Neuronal stem cell (in vitro differentiated cells): ENCODE data around the gene PXDN.
"Not testable (repeated sequence)": the region's sequence is repeated elsewhere in the genome, so short reads cannot be mapped to it uniquely, and the experiment has no call there.

ENCODE experiments used
- DNase-seq: peaks from one replicate; pipeline ENCODE4 v3.0.0-alpha.2; 2013; ENCODE audit warnings: low spot score
- H2AFZ ChIP-seq: one replicate; pipeline ENCODE4 v1.6.1; 2013; ENCODE audit warnings: mild to moderate bottlenecking, low read length, inconsistent platforms
- H2AK5ac ChIP-seq: 2 replicates; pipeline ENCODE4 v1.6.1; 2013; ENCODE audit warnings: low read depth, mild to moderate bottlenecking, inconsistent platforms, low read length, moderate library complexity, mixed read lengths
- H2BK120ac ChIP-seq: 2 replicates; pipeline ENCODE4 v1.6.1; 2013; ENCODE audit warnings: low read depth, mild to moderate bottlenecking, inconsistent platforms, low read length, moderate library complexity, mixed read lengths
- H2BK12ac ChIP-seq: one replicate; pipeline ENCODE4 v1.6.1; 2013; ENCODE audit warnings: low read length, inconsistent platforms
- H2BK15ac ChIP-seq: 2 replicates; pipeline ENCODE4 v1.6.1; 2013; ENCODE audit warnings: mild to moderate bottlenecking, low read length, inconsistent platforms, mixed read lengths
- H2BK5ac ChIP-seq: one replicate; pipeline ENCODE4 v1.6.1; 2013; ENCODE audit warnings: inconsistent platforms, mild to moderate bottlenecking, low read length, moderate library complexity
- H3K14ac ChIP-seq: one replicate; pipeline ENCODE4 v1.6.1; 2013; ENCODE audit warnings: low read length, inconsistent platforms
- H3K18ac ChIP-seq: 2 replicates; pipeline ENCODE4 v1.6.1; 2013; ENCODE audit warnings: low read length, inconsistent platforms
- H3K23ac ChIP-seq: 2 replicates; pipeline ENCODE4 v1.6.1; 2013; ENCODE audit warnings: low read depth, mild to moderate bottlenecking, mixed read lengths, low read length, inconsistent platforms; ENCODE audit not compliant: poor library complexity
- H3K27ac ChIP-seq: replicated peaks from 3 replicates; pipeline ENCODE4 v1.5.1; 2013; ENCODE audit warnings: low read length, inconsistent platforms
- H3K27me3 ChIP-seq, 3 experiments: 2 replicates each; pipeline ENCODE4 v1.6.1; 2013; ENCODE audit warnings: low read length in 3 of 3, mild to moderate bottlenecking in 2 of 3, inconsistent platforms in 1 of 3, low read depth in 1 of 3, mixed read lengths in 1 of 3, moderate library complexity in 1 of 3; ENCODE audit not compliant: control insufficient read depth in 3 of 3, insufficient read depth in 3 of 3
- H3K36me3 ChIP-seq, 2 donors: replicated peaks in 1 of 2; 2 replicates each; pipeline ENCODE4 v1.6.1; 2013; ENCODE audit warnings: low read length in 2 of 2; ENCODE audit not compliant: control insufficient read depth in 2 of 2, insufficient read depth in 2 of 2
- H3K4ac ChIP-seq: 2 replicates; pipeline ENCODE4 v1.6.1; 2013; ENCODE audit warnings: inconsistent platforms, mild to moderate bottlenecking, low read length, moderate library complexity
- H3K4me1 ChIP-seq, 2 donors: 1 replicate in 1 of 2; 2 replicates in 1 of 2; pipeline ENCODE4 v1.6.1; 2013; ENCODE audit warnings: low read length in 2 of 2, low read depth in 1 of 2; ENCODE audit not compliant: control insufficient read depth in 2 of 2, insufficient read depth in 1 of 2
- H3K4me2 ChIP-seq: one replicate; pipeline ENCODE4 v1.6.1; 2013; ENCODE audit warnings: mild to moderate bottlenecking, low read length, inconsistent platforms; ENCODE audit not compliant: insufficient read depth, poor library complexity, severe bottlenecking
- H3K4me3 ChIP-seq, 2 donors: 2 replicates each; pipeline ENCODE4 v1.5.1; 2013; ENCODE audit warnings: low read length in 2 of 2, mild to moderate bottlenecking in 2 of 2, inconsistent platforms in 1 of 2, moderate library complexity in 1 of 2
- H3K79me1 ChIP-seq: one replicate; pipeline ENCODE4 v1.6.1; 2013; ENCODE audit warnings: low read depth, mild to moderate bottlenecking, inconsistent platforms, low read length, moderate library complexity
- H3K9ac ChIP-seq: one replicate; pipeline ENCODE4 v1.6.1; 2013; ENCODE audit warnings: mild to moderate bottlenecking, low read depth, low read length, inconsistent platforms; ENCODE audit not compliant: poor library complexity
- H3K9me3 ChIP-seq, 2 donors: replicated peaks in 1 of 2; 2 replicates each; pipeline versions ENCODE3 to v1.6.1; 2013; ENCODE audit warnings: low read length in 2 of 2, mild to moderate bottlenecking in 2 of 2, inconsistent platforms in 1 of 2, low read depth in 1 of 2, mixed read lengths in 1 of 2, moderate library complexity in 1 of 2; ENCODE audit not compliant: control insufficient read depth in 2 of 2, insufficient read depth in 1 of 2
- H4K8ac ChIP-seq: one replicate; pipeline ENCODE4 v1.6.1; 2013; ENCODE audit warnings: low read depth, mild to moderate bottlenecking, inconsistent platforms, low read length, moderate library complexity
- H4K91ac ChIP-seq: one replicate; pipeline ENCODE4 v1.6.1; 2013; ENCODE audit warnings: low read length, low read depth, mild to moderate bottlenecking, inconsistent platforms; ENCODE audit not compliant: poor library complexity
- WGBS, 2 donors: extraction: QIAGEN DNeasy Blood & Tissue Kit; methylation state at CpG; one replicate each; pipeline ENCODE4 v1.1.7; 2013; ENCODE audit warnings: missing lambda C conversion rate in 2 of 2, mixed read lengths in 1 of 2; ENCODE audit not compliant: insufficient read length in 2 of 2, insufficient replicate concordance in 1 of 2; ENCODE audit errors: extremely low coverage in 2 of 2; 5-methylcytosine and 5-hydroxymethylcytosine counted together

PXDN gene

DNA sequence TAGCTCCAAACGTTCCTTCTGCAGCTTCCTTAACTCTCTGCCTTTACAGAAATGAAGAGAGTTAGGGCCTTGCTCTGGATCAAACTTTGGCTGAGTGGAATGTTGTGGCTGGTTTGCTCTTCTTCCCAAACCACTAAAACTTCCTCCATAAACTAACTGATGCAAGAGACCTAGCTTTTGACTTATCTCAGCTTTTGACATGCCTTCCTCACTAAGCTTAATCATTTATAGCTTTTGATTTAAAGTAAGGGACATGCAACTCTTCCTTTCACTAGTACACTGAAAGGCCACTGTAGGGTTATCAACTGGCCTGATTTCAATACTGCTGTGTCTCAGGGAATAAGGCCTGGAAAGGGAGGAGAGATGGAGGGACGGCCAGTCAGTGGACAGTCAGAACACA lies 8.3 kb downstream of the PXDN start:
- WGBS, 2 donors = no CpG with 5 or more reads among the region's 2 CpGs
- H4K8ac ChIP-seq = no peak overlapping the region
- no peak overlapping the region for H3K18ac ChIP-seq
- no peak overlapping the region for H3K9ac ChIP-seq
- H3K14ac ChIP-seq = no peak overlapping the region
- H3K27me3 ChIP-seq = no peaks in the 10 kb centered on the region
- no peak overlapping the region for H2AK5ac ChIP-seq
- no peak overlapping the region for H3K4me3 ChIP-seq
- H4K91ac ChIP-seq = no peak overlapping the region
- no peak overlapping the region for H3K4me2 ChIP-seq
- peaks cover 0 to 2% of the 10 kb centered on the region in 2 donors for H3K36me3 ChIP-seq
- no peak for DNase-seq
- H3K27ac ChIP-seq = no peak overlapping the region
- no peak overlapping the region for H3K23ac ChIP-seq
- peaks cover 5 to 18% of the 10 kb centered on the region in 2 donors for H3K4me1 ChIP-seq
- no peak overlapping the region for H2AFZ ChIP-seq
- peaks cover 5 to 10% of the 10 kb centered on the region in 2 donors for H3K9me3 ChIP-seq
- peaks cover 20% of the 10 kb centered on the region for H3K79me1 ChIP-seq
- H2BK15ac ChIP-seq = no peak overlapping the region
- H2BK12ac ChIP-seq = no peak overlapping the region
- H2BK120ac ChIP-seq = no peak overlapping the region
- no peak overlapping the region for H2BK5ac ChIP-seq
- H3K4ac ChIP-seq = no peak overlapping the region

DNA sequence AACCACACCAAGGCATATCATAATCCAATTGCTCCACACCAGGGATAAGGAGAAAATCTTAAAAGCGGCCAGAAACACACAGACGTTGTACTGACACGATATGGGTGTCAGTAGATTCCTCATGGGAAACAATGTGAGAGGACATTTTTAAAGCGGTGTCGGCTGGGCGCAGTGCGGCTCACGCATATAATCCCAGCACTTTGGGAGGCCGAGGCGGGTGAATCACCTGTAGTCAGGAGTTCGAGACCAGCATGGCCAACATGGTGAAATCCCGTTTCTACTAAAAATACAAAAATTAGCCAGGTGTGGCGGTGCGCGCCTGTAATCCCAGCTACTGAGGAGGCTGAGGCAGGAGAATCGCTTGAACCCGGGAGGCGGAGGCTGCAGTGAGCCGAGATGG lies 11.0 kb downstream of the PXDN start:
- not testable (repeated sequence) for DNase-seq, H4K8ac ChIP-seq, H3K4me2 ChIP-seq, H3K36me3 ChIP-seq, H2BK15ac ChIP-seq, H3K27ac ChIP-seq, H3K18ac ChIP-seq, H2BK5ac ChIP-seq, H3K79me1 ChIP-seq, H3K9ac ChIP-seq, H3K9me3 ChIP-seq, H3K14ac ChIP-seq, H2BK120ac ChIP-seq, H3K27me3 ChIP-seq, H2AFZ ChIP-seq, H2AK5ac ChIP-seq, H3K4me3 ChIP-seq, H3K23ac ChIP-seq, H2BK12ac ChIP-seq, H4K91ac ChIP-seq, H3K4ac ChIP-seq
- no CpG with 5 or more reads among the region's 19 CpGs for WGBS, 2 donors
- peaks cover 13 to 33% of the 10 kb centered on the region in 2 donors for H3K4me1 ChIP-seq

DNA sequence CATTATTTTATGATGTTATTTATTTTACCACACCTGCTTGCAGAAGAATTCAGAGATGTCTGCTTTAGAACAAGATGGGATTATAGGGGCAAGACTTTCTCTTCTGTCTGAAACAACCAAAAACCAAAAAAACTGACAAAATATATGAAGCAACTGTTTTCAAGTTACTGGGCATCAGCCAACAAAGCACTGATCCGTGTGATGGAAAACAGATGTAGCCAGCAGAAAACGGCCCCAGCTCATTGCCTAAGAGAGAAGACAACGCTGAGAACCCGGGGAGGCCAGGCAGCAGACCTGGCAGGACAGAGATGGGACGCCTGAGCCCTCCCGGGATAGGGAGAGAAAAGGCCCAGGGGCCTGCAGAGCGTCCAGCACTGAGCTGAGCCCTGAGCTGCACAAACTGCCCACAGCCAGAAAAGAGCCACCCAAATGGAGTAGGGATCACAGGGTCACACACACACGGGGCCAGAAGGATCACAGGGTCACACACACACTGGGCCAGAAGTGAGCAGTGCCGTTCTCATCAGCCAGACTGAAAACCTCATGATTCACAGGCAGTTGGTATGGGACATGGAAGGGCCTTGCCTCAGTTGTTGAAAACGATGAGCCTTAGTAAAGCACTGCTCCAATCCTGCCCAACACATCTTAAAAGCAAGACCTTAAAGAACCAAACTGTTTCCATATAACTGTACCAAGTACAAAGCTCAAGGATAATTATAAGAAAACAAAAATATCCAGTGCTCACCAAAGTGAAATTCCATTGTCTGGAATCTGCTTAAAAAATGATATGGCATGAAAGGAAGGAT lies 12.1 kb downstream of the PXDN start:
- Histone ChIP-seq H3K4me1 (peaks cover 13 to 38% of the 10 kb centered on the region in 2 donors), H2BK5ac (no peak overlapping the region), H3K4me2 (no peak overlapping the region), H3K14ac (no peak overlapping the region), H2BK12ac (no peak overlapping the region), H3K9me3 (peaks cover 5 to 10% of the 10 kb centered on the region in 2 donors), H2AK5ac (no peak overlapping the region), H2BK15ac (no peak overlapping the region), H3K9ac (no peak overlapping the region), H2AFZ (peak overlapping the region; percentile 25), H3K36me3 (no peaks in the 10 kb centered on the region), H2BK120ac (no peak overlapping the region), H3K27ac (no peak overlapping the region), H3K23ac (no peak overlapping the region), H3K79me1 (peaks cover 11% of the 10 kb centered on the region), H3K27me3 (no peaks in the 10 kb centered on the region), H4K8ac (no peak overlapping the region), H4K91ac (no peak overlapping the region), H3K4me3 (no peak overlapping the region), H3K18ac (no peak overlapping the region), H3K4ac (no peak overlapping the region)
- DNase-seq = no peak
- WGBS, 2 donors = no CpG with 5 or more reads among the region's 10 CpGs

DNA sequence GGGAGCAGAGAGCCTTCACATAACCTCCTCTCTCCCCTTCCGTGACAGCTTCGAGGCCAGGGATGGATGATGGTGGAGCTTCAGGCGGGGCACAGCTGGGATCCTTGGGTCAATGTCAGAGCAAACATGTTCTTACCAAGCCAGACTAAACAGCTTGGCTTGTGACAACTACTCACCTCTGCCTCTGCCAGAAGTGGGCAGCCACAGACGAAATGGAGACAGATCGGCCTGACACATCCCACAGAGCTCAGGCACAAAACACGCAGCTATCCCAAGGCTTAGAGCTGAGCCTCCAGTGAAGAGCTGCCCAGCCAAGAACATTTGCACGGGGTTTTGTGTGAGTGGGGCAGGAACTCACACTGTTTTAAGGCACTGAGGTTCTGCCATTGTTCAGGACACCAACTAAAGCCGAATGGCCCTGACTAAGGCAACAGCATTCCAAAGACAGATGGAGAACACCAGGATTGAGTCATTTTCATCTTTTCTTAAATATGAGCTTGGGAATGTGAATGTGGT lies 12.8 kb downstream of the PXDN start:
- Histone ChIP-seq H4K91ac (no peak overlapping the region), H2BK120ac (no peak overlapping the region), H2AFZ (peak overlapping the region; percentile 25), H3K4me2 (no peak overlapping the region), H3K14ac (no peak overlapping the region), H4K8ac (no peak overlapping the region), H3K9ac (peak overlapping the region; percentile 45), H3K23ac (peak overlapping the region; percentile 37), H3K4me3 (no peak overlapping the region), H3K4ac (no peak overlapping the region), H3K27me3 (no peaks in the 10 kb centered on the region), H2BK12ac (no peak overlapping the region), H3K4me1 (peaks cover 13 to 39% of the 10 kb centered on the region in 2 donors), H2AK5ac (no peak overlapping the region), H2BK5ac (no peak overlapping the region), H3K27ac (no peak overlapping the region), H3K36me3 (no peaks in the 10 kb centered on the region), H3K79me1 (peaks cover 9% of the 10 kb centered on the region), H3K18ac (peak overlapping the region; percentile 68), H2BK15ac (no peak overlapping the region), H3K9me3 (peaks cover 5% of the 10 kb centered on the region in 2 donors)
- no CpG with 5 or more reads among the region's 8 CpGs for WGBS, 2 donors
- DNase-seq = no peak
